ENCODE data around the gene NSD1. TPM values are rescaled to one million over a fixed set of nuclear protein-coding genes. Genes with fewer than 3 reads are reported as not detected.

NSD1 gene
- total RNA-seq, 1 experiment from 2014 or later: 58.8 TPM

DNA sequence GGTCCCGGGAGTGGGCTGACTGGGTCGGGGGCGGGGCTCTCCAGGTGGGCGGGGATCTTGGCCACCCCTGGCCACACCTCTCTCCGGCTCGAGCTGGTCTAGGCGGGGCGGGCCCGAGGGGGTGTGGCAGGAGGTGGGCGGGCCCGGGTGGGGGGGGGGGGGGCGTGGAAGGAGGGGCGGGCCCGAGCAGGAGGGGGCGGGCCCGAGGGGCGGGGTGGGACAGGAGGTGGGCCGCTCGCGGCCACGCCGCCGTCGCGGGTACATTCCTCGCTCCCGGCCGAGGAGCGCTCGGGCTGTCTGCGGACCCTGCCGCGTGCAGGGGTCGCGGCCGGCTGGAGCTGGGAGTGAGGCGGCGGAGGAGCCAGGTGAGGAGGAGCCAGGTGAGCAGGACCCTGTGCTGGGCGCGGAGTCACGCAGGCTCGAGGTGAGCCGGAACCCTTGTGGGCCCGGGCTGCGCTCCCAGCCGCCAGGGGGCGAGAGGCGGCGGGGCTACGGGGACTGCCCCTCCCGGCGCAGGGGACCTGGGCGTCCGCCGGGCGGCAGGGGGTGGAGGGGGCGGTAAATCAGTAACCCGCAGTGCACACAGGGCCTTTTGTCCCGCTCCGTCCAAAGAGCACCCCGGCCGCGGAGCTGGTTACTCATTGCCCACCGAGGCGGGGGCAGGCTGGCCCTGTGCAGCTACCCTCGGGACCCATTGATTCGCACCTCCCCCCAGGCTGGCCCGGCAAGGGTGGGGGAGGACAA lies 46.7 kb upstream of the NSD1 start, which contains the start of gene FGFR4:
Gene FGFR4, plus strand, starts transcription at position 262 of the 744 bp plus-strand sequence. CDS start 2,688 bp downstream, outside the sequence.
- RAD21 ChIA-PET (ENCODE audit: low non-redundant PET in 1 of 2, low total read pairs in 2 of 2, uncharacterized antibody in 2 of 2, unreplicated experiment in 2 of 2): interaction anchor here (0.5 to 1.6 kb wide), 5 partner anchors 8 to 426 kb away, joined by 3 to 5 read pairs (median 4); no protein-coding TSS in a partner anchor
- Histone ChIP-seq H3K27me3 (ENCODE audit: insufficient read depth, low read length) (no peaks in the 10 kb centered on the region), H3K4me2 (ENCODE audit: low read length) (peak within 1 kb of the TSS; percentile 96), H4K20me1 (ENCODE audit: insufficient read depth) (no peaks in the 10 kb centered on the region), H3K79me2 (ENCODE audit: insufficient read depth, low read length) (peaks cover 21% of the 10 kb centered on the region), H2AFZ (ENCODE audit: low read depth, low read length, poor library complexity, severe bottlenecking) (peak within 1 kb of the TSS; percentile 58), H3K9me3 (ENCODE audit: control insufficient read depth in 1 of 2, insufficient read depth in 1 of 2, low read depth in 1 of 2, low read length in 2 of 2) (no peaks in the 10 kb centered on the region), H3K9me2 (ENCODE audit: insufficient read depth) (no peaks in the 10 kb centered on the region), H3K4me1 (ENCODE audit: control insufficient read depth in 1 of 2, insufficient read depth in 2 of 2, low read length in 2 of 2) (peaks cover 6 to 13% of the 10 kb centered on the region in 2 experiments; a peak in 3 of 4 replicates), H3K27ac (ENCODE audit: low read depth, low read length) (peak within 1 kb of the TSS; percentile 80), H3K36me3 (ENCODE audit: control insufficient read depth in 1 of 2, insufficient read depth in 2 of 2, low read length in 2 of 2) (peaks cover 0 to 12% of the 10 kb centered on the region in 2 experiments; a peak in 1 of 4 replicates), H3K9ac (ENCODE audit: low read length) (peak within 1 kb of the TSS; percentile 94), H3K4me3 (replicated peaks in 1 of 2; ENCODE audit: low read depth in 1 of 2, low read length in 2 of 2) (peak within 1 kb of the TSS; percentile 77 to 96)
- TF ChIP-seq REST (IDR thresholded peaks at IDR 0.05; ENCODE audit: low read depth) (no peak), TCF7L2 (IDR thresholded peaks at IDR 0.05; ENCODE audit: borderline replicate concordance, extremely low read depth, insufficient read depth, insufficient read length) (peak; percentile 20), POLR2A (IDR thresholded peaks at IDR 0.05; ENCODE audit: borderline replicate concordance, extremely low read depth, insufficient read depth, insufficient read length) (peak; percentile 52), EZH2phosphoT487 (IDR thresholded peaks at IDR 0.05; ENCODE audit: borderline replicate concordance) (no peak), ELF1 (IDR thresholded peaks at IDR 0.05; ENCODE audit: borderline replicate concordance, low read depth) (no peak), ZFX (IDR thresholded peaks at IDR 0.05) (peak; percentile 69), SIN3A (IDR thresholded peaks at IDR 0.05; ENCODE audit: low read depth) (peak; percentile 67; the same call in 1 of the 2 replicates), CTCF (IDR thresholded peaks at IDR 0.05 in 2 of 3, conservative IDR thresholded peaks at IDR 0.05 in 1 of 3; ENCODE audit: borderline replicate concordance in 1 of 3, insufficient read depth in 1 of 3, low read depth in 2 of 3, low read length in 2 of 3) (peak in 2 of 3 experiments; percentile 79 to 92; a peak in 5 of 6 replicates), CBX3 (IDR thresholded peaks at IDR 0.05; ENCODE audit: low read depth) (no peak; the same call in 1 of the 2 replicates), CEBPB (IDR thresholded peaks at IDR 0.05; ENCODE audit: low read depth) (no peak), FOSL1 (IDR thresholded peaks at IDR 0.05; ENCODE audit: low read depth) (no peak), SRF (IDR thresholded peaks at IDR 0.05; ENCODE audit: low read depth) (no peak), SP1 (IDR thresholded peaks at IDR 0.05; ENCODE audit: low read depth) (no peak; the same call in 1 of the 2 replicates), EGR1 (IDR thresholded peaks at IDR 0.05; ENCODE audit: low read depth) (peak; percentile 83), POLR2AphosphoS5 (IDR thresholded peaks at IDR 0.05; ENCODE audit: low read depth, low read length) (peak; percentile 79)
- TF ChIP-seq, protein P1, sequence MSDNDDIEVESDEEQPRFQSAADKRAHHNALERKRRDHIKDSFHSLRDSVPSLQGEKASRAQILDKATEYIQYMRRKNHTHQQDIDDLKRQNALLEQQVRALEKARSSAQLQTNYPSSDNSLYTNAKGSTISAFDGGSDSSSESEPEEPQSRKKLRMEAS (IDR thresholded peaks at IDR 0.05): peak; percentile 78
- POLR2A ChIA-PET: interaction anchor here (0.5 to 1.7 kb wide), 9 partner anchors 9 to 411 kb away, joined by 3 to 6 read pairs (median 3); partner anchors contain the start of gene PDLIM7
- peak; percentile 89 for ATAC-seq
- intact Hi-C loops (cut with micrococcal nuclease): no loop called here
- BruUV-seq (replicated peaks): no TSS peak
- DNase-seq (ENCODE audit: low read depth, low spot score): peak; percentile 78
- CTCF ChIA-PET: interaction anchor here (0.7 to 6.8 kb wide), 12 partner anchors 8 to 440 kb away, joined by 3 to 64 read pairs (median 4); partner anchors contain the start of gene TSPAN17

Data from HCT116 (cell line).